ENCODE measurements around the gene EBNA1BP2. TPM values are rescaled to one million over a fixed set of nuclear protein-coding genes. Genes with fewer than 3 reads are reported as not detected.
A peak's percentile ranks its signal among the peaks of the same experiment; 100 is the strongest.

Gene EBNA1BP2
- total RNA-seq, 1 donor = 65.9 TPM

DNA sequence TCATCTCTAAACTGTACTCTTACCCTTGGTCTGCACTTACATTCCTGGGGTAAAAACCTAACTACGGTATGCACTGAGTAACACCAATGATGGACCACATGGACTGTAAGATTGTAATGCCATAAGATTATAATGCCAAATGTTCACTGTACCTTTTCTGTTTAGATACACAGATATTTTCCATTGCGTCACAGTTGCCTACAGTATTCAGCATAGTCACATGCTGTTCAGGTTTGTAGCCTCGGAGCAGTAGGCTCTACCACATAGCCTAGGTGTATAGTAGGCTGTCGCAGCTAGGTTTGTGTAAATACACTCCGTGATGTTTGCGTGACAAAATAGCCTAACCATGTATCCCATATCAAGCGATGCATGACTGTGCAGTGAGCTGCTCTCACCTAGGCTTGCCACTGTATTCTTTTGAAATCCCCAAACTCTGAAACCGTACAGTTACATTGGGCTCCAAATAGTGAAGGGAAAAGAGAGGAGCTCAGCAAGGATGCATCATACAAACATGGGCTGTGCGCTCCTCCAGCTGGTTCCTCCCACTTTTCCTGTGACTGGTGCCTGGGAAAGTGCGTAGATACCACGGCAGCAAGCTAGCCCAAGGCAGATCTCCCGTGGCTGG, 35.3 kb upstream of the EBNA1BP2 start:
- no peak overlapping the region for H3K4me3 ChIP-seq (ENCODE audit: low read depth, low read length)
- no peak for DNase-seq (ENCODE audit: low read depth)
- TF ChIP-seq, protein P1, sequence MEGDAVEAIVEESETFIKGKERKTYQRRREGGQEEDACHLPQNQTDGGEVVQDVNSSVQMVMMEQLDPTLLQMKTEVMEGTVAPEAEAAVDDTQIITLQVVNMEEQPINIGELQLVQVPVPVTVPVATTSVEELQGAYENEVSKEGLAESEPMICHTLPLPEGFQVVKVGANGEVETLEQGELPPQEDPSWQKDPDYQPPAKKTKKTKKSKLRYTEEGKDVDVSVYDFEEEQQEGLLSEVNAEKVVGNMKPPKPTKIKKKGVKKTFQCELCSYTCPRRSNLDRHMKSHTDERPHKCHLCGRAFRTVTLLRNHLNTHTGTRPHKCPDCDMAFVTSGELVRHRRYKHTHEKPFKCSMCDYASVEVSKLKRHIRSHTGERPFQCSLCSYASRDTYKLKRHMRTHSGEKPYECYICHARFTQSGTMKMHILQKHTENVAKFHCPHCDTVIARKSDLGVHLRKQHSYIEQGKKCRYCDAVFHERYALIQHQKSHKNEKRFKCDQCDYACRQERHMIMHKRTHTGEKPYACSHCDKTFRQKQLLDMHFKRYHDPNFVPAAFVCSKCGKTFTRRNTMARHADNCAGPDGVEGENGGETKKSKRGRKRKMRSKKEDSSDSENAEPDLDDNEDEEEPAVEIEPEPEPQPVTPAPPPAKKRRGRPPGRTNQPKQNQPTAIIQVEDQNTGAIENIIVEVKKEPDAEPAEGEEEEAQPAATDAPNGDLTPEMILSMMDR (IDR thresholded peaks at IDR 0.05; ENCODE audit: insufficient read depth, low read length) = no peak

DNA sequence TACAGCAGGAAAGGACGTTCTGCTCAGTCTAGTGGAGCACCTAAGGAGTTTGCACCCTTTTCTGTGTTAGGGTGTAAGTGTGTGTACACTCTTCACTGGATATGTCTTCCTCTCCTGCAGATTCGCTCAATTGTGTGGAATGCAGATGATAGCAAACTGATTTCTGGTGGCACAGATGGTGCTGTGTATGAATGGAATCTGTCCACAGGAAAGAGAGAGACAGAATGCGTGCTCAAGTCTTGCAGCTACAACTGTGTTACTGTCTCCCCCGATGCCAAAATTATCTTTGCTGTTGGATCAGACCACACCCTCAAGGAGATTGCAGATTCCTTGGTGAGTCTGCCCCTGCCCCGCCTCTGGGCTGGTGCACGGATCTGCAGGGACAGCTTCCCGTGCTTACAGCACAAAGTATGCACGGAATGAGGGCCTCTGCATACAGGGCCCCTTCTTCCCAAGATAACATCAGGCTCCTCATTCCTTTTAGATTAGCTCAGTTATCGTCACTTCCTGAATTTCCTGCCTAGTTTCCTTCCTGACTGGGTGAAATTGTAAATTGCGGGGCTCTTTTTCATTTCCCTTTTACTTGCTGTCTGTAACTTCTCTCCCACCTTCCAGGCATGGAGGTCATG, 34.6 kb upstream of the EBNA1BP2 start:
- TF ChIP-seq, protein P1 (IDR thresholded peaks at IDR 0.05; ENCODE audit: insufficient read depth, low read length) = no peak
- peak overlapping the region; percentile 3 for H3K4me3 ChIP-seq (ENCODE audit: low read depth, low read length)
- DNase-seq (ENCODE audit: low read depth) = peak; percentile 97

DNA sequence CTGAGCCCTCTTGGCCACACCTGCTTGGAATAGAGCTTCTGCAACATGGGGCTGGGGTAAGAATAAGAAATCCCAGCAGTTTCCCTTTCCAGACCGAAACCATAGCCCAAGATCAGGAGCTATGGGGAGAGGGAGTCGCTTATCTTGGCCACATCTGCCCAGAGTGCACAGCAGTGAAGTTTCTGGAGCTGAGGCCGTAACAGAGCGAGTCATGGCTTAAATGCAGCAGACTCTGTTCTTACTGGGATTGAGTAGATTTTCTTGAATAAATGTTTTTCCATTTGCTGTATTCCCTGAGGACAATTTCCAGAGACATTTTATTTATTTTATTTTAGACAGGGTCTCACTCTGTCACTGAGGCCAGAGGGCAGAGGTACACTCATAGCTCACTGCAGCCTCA, 33.6 kb upstream of the EBNA1BP2 start:
- peak; percentile 72 for DNase-seq (ENCODE audit: low read depth)
- no peak overlapping the region for H3K4me3 ChIP-seq (ENCODE audit: low read depth, low read length)

DNA sequence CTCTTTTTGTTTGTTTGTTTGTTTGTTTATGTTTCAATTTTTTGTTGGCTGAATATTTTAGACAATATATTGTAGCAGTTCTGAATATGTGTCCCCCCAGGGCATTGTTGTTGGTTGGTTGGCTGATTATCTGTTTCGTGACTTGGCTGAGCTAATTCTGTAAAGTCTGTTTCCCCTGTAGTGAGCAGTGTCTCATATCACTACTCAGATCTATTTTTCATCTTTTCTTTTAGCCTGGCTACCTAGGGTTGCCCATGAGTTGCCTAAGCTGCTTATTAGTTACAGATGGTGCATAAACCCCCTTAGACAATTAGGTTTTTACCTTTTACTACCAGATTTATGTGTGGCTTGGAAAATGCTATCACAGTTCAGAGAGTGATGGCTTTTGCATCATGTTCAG, 32.3 kb upstream of the EBNA1BP2 start:
- TF ChIP-seq, protein P1 (IDR thresholded peaks at IDR 0.05; ENCODE audit: insufficient read depth, low read length) = no peak

More for the DNA sequence above, 33.6 kb upstream of the EBNA1BP2 start:
- TF ChIP-seq, protein P1 (IDR thresholded peaks at IDR 0.05; ENCODE audit: insufficient read depth, low read length) = no peak

DNA sequence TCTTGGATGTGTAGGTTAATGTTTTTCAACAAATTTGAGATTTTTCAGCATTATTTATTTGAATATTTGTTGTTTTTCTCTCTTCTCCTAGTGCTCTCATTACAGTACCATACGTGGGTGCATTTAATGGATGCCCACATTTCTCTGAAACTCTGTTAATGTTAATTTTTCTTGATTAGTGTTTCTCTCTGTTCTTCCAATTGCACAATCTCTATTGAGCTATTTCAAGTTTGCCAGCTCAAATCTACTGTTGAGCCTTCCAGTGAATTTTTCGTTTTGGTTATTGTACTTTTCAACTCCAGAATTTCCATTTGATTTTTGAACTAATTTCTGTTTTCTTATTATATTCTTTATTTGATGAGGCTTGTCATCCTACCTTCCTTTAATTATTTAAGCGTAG, 31.8 kb upstream of the EBNA1BP2 start:
- H3K4me3 ChIP-seq (ENCODE audit: low read depth, low read length) = no peak overlapping the region
- TF ChIP-seq, protein P1 (IDR thresholded peaks at IDR 0.05; ENCODE audit: insufficient read depth, low read length) = no peak
- DNase-seq (ENCODE audit: low read depth) = no peak

More for the DNA sequence above, 32.3 kb upstream of the EBNA1BP2 start:
- DNase-seq (ENCODE audit: low read depth) = no peak
- H3K4me3 ChIP-seq (ENCODE audit: low read depth, low read length) = no peak overlapping the region

DNA sequence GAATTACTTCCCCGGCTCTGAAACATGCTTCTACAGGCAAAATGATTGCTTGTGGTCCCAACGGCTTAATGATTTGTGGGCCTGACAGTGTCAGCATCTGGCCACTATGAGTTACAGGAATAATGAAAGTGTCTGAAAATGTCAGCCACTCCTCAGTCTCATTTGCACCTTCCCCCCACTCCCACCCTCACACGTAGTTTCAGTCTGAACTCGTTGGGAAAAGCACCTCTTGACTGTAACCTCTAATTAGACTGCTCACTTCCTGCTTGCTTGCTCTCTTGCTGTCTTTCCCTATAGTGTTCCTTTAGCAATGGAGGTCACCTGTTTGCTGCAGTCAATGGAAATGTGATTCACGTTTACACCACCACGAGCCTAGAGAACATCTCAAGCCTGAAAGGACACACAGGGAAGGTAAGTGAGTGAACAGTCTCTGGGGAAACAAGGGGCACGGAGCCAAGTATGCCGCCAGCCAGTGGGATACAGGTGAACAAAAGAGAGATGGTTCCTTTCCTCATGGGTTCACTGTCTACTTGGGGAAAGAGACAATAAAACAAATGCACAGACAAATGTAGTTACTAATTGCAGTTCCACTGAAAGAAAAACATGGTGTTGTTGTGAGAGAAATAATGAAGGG, 27.1 kb upstream of the EBNA1BP2 start:
- DNase-seq (ENCODE audit: low read depth) = no peak
- TF ChIP-seq, protein P1 (IDR thresholded peaks at IDR 0.05; ENCODE audit: insufficient read depth, low read length) = no peak
- H3K4me3 ChIP-seq (ENCODE audit: low read depth, low read length) = no peak overlapping the region

Measured in fibroblast of the aortic adventitia (primary cell).